Loucy (cell line): ENCODE results near the gene FMN2.

Experiments
- CTCF ChIP-seq: fragments of 200-600 bp; sonication (generic); conservative IDR thresholded peaks from 2 replicates; pipeline ENCODE4 v1.5.1; 2014; ENCODE audit warnings: mild to moderate bottlenecking, antibody characterized with exemption, low read length
- EZH2phosphoT487 ChIP-seq: fragments of 200-600 bp; IDR thresholded peaks from 2 replicates; pipeline ENCODE4 v1.6.1; 2018; ENCODE audit warnings: antibody characterized with exemption, mild to moderate bottlenecking, moderate library complexity, borderline replicate concordance

DNA sequence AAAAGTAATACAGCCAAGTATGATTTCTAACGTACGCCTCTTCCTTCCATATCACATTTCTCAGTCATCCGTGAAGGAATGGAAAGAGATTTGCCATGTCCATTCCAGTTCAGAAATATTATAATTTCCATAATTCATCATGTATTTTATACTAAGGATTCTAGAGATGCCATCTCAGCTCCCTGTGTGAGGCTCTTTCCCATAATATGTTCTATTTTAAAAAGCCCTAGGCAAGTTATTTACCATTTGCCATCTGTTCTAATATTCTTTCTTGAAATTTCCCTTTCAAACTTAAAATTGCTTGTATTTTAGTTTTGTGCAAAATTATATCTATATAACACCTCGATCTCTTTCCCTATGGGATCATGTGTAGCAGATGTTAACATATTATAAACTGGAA is 106.7 kb downstream of the FMN2 start:
- TF ChIP-seq CTCF (no peak), EZH2phosphoT487 (no peak)
